ENCODE data around the gene ADAMTS2.
A peak's percentile ranks its signal among the peaks of the same experiment; 100 is the strongest.

ADAMTS2 gene

DNA sequence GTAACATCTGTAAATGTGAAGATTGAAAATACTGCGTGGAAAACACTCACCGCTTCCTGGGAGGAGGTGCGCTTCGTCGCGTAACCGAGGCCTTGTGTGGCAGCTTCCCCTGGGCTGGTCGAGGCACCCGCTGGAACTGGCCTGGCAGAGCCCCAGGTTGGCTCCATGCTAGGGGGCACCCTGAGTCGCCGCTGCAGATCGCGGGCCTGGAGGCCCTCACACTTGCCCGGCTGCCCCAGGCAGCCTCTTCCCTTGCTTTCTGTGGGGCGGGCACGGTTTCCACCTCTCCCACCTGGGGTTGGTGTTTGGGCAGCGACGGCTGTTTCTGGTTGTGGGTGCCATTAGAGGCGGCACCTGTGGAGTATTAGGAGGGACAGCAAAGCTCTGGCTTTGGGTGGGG lies 284.2 kb downstream of the ADAMTS2 start:
- peak overlapping the region; percentile 84 for H3K4me3 ChIP-seq (ENCODE audit: low read depth, low read length)
- TF ChIP-seq, protein P1, sequence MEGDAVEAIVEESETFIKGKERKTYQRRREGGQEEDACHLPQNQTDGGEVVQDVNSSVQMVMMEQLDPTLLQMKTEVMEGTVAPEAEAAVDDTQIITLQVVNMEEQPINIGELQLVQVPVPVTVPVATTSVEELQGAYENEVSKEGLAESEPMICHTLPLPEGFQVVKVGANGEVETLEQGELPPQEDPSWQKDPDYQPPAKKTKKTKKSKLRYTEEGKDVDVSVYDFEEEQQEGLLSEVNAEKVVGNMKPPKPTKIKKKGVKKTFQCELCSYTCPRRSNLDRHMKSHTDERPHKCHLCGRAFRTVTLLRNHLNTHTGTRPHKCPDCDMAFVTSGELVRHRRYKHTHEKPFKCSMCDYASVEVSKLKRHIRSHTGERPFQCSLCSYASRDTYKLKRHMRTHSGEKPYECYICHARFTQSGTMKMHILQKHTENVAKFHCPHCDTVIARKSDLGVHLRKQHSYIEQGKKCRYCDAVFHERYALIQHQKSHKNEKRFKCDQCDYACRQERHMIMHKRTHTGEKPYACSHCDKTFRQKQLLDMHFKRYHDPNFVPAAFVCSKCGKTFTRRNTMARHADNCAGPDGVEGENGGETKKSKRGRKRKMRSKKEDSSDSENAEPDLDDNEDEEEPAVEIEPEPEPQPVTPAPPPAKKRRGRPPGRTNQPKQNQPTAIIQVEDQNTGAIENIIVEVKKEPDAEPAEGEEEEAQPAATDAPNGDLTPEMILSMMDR (IDR thresholded peaks at IDR 0.05; ENCODE audit: low read depth, low read length), result no peak

Measured in WI38 (cell line).